Kidney (tissue), 14 donors: ENCODE data around the gene SCAP. TPM values are rescaled to one million over a fixed set of nuclear protein-coding genes. Genes with fewer than 3 reads are reported as not detected.

Source experiments
- DNase-seq, 5 donors: peaks; one replicate each; pipeline ENCODE4 v3.0.0-alpha.2; 2013 to 2020
- FAIRE-seq: peaks from 2 replicates; lab custom pipeline; 2012; peaks lifted over from hg19 to GRCh38; lab: Jason Lieb, UNC
- H3K27ac ChIP-seq, 2 donors: one replicate each; pipeline ENCODE4 v1.7.0; 2013; ENCODE audit warnings: low read depth in 2 of 2, low read length in 2 of 2, inconsistent platforms in 1 of 2
- H3K27me3 ChIP-seq: one replicate; pipeline ENCODE4 v1.7.1; 2013; ENCODE audit warnings: low read length, inconsistent platforms; ENCODE audit not compliant: control insufficient read depth, insufficient read depth
- H3K36me3 ChIP-seq, 3 donors: one replicate each; pipeline versions ENCODE4 v1.7.0 to v1.7.1; 2013; ENCODE audit warnings: low read length in 3 of 3, control low read depth in 1 of 3, inconsistent platforms in 1 of 3; ENCODE audit not compliant: insufficient read depth in 3 of 3, control insufficient read depth in 2 of 3
- H3K4me1 ChIP-seq, 3 donors: one replicate each; pipeline versions ENCODE4 v1.7.0 to v1.7.1; 2013; ENCODE audit warnings: low read length in 3 of 3, inconsistent platforms in 1 of 3, low read depth in 1 of 3; ENCODE audit not compliant: control insufficient read depth in 2 of 3, insufficient read depth in 2 of 3
- H3K4me3 ChIP-seq, 3 donors: one replicate each; pipeline versions ENCODE4 v1.7.0 to v1.8.1; 2013; ENCODE audit warnings: low read length in 3 of 3, control low read depth in 1 of 3, inconsistent platforms in 1 of 3
- H3K9ac ChIP-seq, 3 donors: one replicate each; pipeline versions ENCODE4 v1.7.0 to v1.7.1; 2013; ENCODE audit warnings: low read length in 3 of 3, control low read depth in 1 of 3, inconsistent platforms in 1 of 3
- H3K9me3 ChIP-seq, 3 donors: one replicate each; pipeline versions ENCODE4 v1.7.0 to v1.7.1; 2013; ENCODE audit warnings: low read length in 3 of 3, control low read depth in 1 of 3, inconsistent platforms in 1 of 3; ENCODE audit not compliant: control insufficient read depth in 2 of 3, insufficient read depth in 1 of 3
- intact Hi-C: fragments of 100-400 bp; cut with DNase I; formaldehyde crosslinking; loops from one replicate; pipeline ENCODE4 v1.11.1; 2022
- polyA plus RNA-seq: library from polyadenylated mRNA; stranded (reverse); fragments of 350-450 nt; fragmentation: Illumina TruSeq; extraction: RNeasy Lipid Tissue Mini Kit (QIAGEN cat#74804); gene quantifications from one replicate; pipeline ENCODE4 v1.2.3, GENCODE V29; 2014; ENCODE audit warnings: low read depth, low replicate concordance; ENCODE audit not compliant: insufficient read depth
- total RNA-seq: library from RNA; stranded (reverse); fragmentation: NEBNext Ultra II Directional; extraction: Animal tissue kit (Norgen Biotek cat#: 25700); gene quantifications from one replicate; pipeline ENCODE4 v1.2.1, GENCODE V29; 2021
- TF ChIP-seq, protein P1 (sequence below): IDR thresholded peaks from 3 replicates; pipeline ENCODE4 v1.5.1; 2012; ENCODE audit warnings: mild to moderate bottlenecking, moderate library complexity, borderline replicate concordance; ENCODE audit not compliant: insufficient read depth; ENCODE audit errors: extremely low read depth
- donor health status: control.
- donor health status: control.
- donor health status: control.
- donor health status: control.
- donor health status: control.
- donor health status: DM: yes; HTN: yes; CAD: no.
- donor health status: Normal renal cell carcinoma (clear cell type).

SCAP gene
- total and polyA plus RNA-seq, 2 donors from 2014 or later = 47.3 to 85.1 TPM

- Histone ChIP-seq H3K4me3 (peak within 1 kb of the TSS; percentile 85 to 93 (median 87)), H3K36me3 (no peaks in the 10 kb centered on the region), H3K27me3 (no peaks in the 10 kb centered on the region), H3K9me3 (no peaks in the 10 kb centered on the region), H3K4me1 (peaks cover 0 to 19% (median 3%) of the 10 kb centered on the region in 3 donors), H3K9ac (peak within 1 kb of the TSS; percentile 70 to 100 (median 93)), H3K27ac (peak within 1 kb of the TSS; percentile 96 to 98)
- intact Hi-C loops = no loop called here
- TF ChIP-seq, protein P1, sequence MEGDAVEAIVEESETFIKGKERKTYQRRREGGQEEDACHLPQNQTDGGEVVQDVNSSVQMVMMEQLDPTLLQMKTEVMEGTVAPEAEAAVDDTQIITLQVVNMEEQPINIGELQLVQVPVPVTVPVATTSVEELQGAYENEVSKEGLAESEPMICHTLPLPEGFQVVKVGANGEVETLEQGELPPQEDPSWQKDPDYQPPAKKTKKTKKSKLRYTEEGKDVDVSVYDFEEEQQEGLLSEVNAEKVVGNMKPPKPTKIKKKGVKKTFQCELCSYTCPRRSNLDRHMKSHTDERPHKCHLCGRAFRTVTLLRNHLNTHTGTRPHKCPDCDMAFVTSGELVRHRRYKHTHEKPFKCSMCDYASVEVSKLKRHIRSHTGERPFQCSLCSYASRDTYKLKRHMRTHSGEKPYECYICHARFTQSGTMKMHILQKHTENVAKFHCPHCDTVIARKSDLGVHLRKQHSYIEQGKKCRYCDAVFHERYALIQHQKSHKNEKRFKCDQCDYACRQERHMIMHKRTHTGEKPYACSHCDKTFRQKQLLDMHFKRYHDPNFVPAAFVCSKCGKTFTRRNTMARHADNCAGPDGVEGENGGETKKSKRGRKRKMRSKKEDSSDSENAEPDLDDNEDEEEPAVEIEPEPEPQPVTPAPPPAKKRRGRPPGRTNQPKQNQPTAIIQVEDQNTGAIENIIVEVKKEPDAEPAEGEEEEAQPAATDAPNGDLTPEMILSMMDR = no peak
- FAIRE-seq (peak; percentile 38), DNase-seq (peak; percentile 100)
Measured at GRCh38 chr3:47380601-47381316, 95.0 kb downstream of the SCAP start, which contains the start of gene PTPN23. Gene PTPN23, plus strand, starts transcription at chr3:47381021. Its CDS starts 76 bp downstream, at chr3:47381097.

GRCh38 chr3:47380026-47380600, 95.6 kb downstream of the SCAP start:
- Histone ChIP-seq H3K27ac (peak overlapping the region; percentile 96 to 98), H3K27me3 (no peaks in the 10 kb centered on the region), H3K36me3 (no peaks in the 10 kb centered on the region), H3K9ac (peak overlapping the region; percentile 70 to 100 (median 93)), H3K4me3 (peak overlapping the region; percentile 85 to 93 (median 87)), H3K4me1 (peaks cover 0 to 15% (median 3%) of the 10 kb centered on the region in 3 donors), H3K9me3 (no peaks in the 10 kb centered on the region)
- TF ChIP-seq, protein P1 = no peak
- FAIRE-seq (no peak), DNase-seq (no peak)
- intact Hi-C loops = no loop called here

DNA sequence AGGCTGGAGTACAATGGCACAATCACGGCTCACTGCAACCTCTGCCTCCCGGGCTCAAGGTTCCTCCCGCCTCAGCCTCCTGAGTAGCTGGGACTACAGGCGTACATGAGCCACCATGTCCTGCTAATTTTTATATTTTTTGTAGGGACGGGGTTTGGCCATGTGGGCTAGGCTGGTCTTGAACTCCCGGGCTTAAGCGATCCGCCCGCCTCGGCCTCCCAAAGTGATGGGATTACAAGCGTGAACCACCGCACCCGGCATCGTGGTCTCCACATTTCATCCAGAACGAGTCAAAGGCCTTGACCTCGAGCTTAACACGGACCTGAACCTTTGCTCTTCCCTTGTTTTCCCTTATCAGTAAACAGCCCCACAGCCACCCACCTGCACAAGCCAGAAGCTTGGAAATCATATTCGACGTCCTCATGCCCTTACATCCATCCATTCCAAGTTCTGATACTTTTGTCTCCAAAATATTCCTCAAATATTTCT, 96.3 kb downstream of the SCAP start:
- TF ChIP-seq, protein P1 = no peak
- DNase-seq (peak in 1 of 5 donors; percentile 13), FAIRE-seq (no peak)
- Histone ChIP-seq H3K4me1 (peaks cover 0 to 15% (median 3%) of the 10 kb centered on the region in 3 donors), H3K27ac (no peak overlapping the region), H3K9ac (peak overlapping the region; percentile 70 to 100 (median 93)), H3K36me3 (no peaks in the 10 kb centered on the region), H3K27me3 (no peaks in the 10 kb centered on the region), H3K4me3 (peak overlapping the region; percentile 85 to 93 (median 87)), H3K9me3 (no peaks in the 10 kb centered on the region)
- intact Hi-C loops = no loop called here
